Measurements from ENCODE around the gene CYB5A.
"Not testable (repeated sequence)": the region's sequence is repeated elsewhere in the genome, so short reads cannot be mapped to it uniquely, and the experiment has no call there.

CYB5A gene

GRCh38 chr18:74291771-74292540 lies at the start of gene CYB5A:
Gene CYB5A (minus strand): TSS chr18:74291963. CDS start chr18:74291875, 88 bp downstream.
- peak; percentile 98 for DNase-seq

- DNase-seq = no peak
Measured at GRCh38 chr18:74337912-74338309, 46.1 kb upstream of the CYB5A start.

- no peak for DNase-seq
Measured at GRCh38 chr18:74337155-74337911, 45.6 kb upstream of the CYB5A start.

- DNase-seq = no peak
Measured at GRCh38 chr18:74336656-74337055, 44.9 kb upstream of the CYB5A start.

GRCh38 chr18:74334242-74334893 lies 42.6 kb upstream of the CYB5A start:
- no peak for DNase-seq

GRCh38 chr18:74333091-74333490 lies 41.3 kb upstream of the CYB5A start:
- no peak for DNase-seq

GRCh38 chr18:74331404-74331803 lies 39.6 kb upstream of the CYB5A start:
- DNase-seq = no peak

GRCh38 chr18:74329688-74330205 lies 38.0 kb upstream of the CYB5A start:
- no peak for DNase-seq

GRCh38 chr18:74328206-74328605 lies 36.4 kb upstream of the CYB5A start:
- DNase-seq = no peak

- DNase-seq = not testable (repeated sequence)
Measured at GRCh38 chr18:74326791-74327190, 35.0 kb upstream of the CYB5A start.

- no peak for DNase-seq
Measured at GRCh38 chr18:74326231-74326630, 34.5 kb upstream of the CYB5A start.

- no peak for DNase-seq
Measured at GRCh38 chr18:74316257-74317170, 24.8 kb upstream of the CYB5A start.

- no peak for DNase-seq
Measured at GRCh38 chr18:74315464-74316256, 23.9 kb upstream of the CYB5A start, which contains the start of gene C18orf63. Gene C18orf63 (plus strand): TSS chr18:74315839. CDS start chr18:74317866, 2,027 bp downstream.

- no peak for DNase-seq
Measured at GRCh38 chr18:74314759-74315463, 23.1 kb upstream of the CYB5A start.

GRCh38 chr18:74311000-74311399 lies 19.2 kb upstream of the CYB5A start:
- DNase-seq = no peak

- DNase-seq = no peak
Measured at GRCh38 chr18:74310411-74310810, 18.6 kb upstream of the CYB5A start.

- no peak for DNase-seq
Measured at GRCh38 chr18:74303936-74304335, 12.2 kb upstream of the CYB5A start.

- no peak for DNase-seq
Measured at GRCh38 chr18:74303306-74303705, 11.5 kb upstream of the CYB5A start.

- no peak for DNase-seq
Measured at GRCh38 chr18:74299746-74300145, 8.0 kb upstream of the CYB5A start.

GRCh38 chr18:74299162-74299561 lies 7.4 kb upstream of the CYB5A start:
- DNase-seq = no peak

- no peak for DNase-seq
Measured at GRCh38 chr18:74294526-74294925, 2.8 kb upstream of the CYB5A start.

Measured in activated CD4-positive, alpha-beta T cell treated with anti-CD3 and anti-CD28 coated beads, Interleukin-2, Interleukin-6, amounts not matched to agents 100 ng/mL and 50 ng/mL, durations not matched to agents 16 hours and 8 hours (primary cell).